Panc1 (cell line): ENCODE results near the gene IL20RA.

Experiments used
- POLR2AphosphoS5 ChIP-seq: IDR thresholded peaks from 2 replicates; pipeline ENCODE4 v1.6.1; 2012; ENCODE audit warnings: mild to moderate bottlenecking, low read depth, low read length, moderate library complexity
- TCF7L2 ChIP-seq: IDR thresholded peaks from 2 replicates; pipeline ENCODE4 v1.6.1; 2011; ENCODE audit warnings: mild to moderate bottlenecking, low read depth, low read length, inconsistent platforms
- TF ChIP-seq, protein P1 (sequence below): fragments of 450-650 bp; IDR thresholded peaks from 2 replicates; pipeline ENCODE4 v1.5.1; 2017; ENCODE audit warnings: mild to moderate bottlenecking

DNA sequence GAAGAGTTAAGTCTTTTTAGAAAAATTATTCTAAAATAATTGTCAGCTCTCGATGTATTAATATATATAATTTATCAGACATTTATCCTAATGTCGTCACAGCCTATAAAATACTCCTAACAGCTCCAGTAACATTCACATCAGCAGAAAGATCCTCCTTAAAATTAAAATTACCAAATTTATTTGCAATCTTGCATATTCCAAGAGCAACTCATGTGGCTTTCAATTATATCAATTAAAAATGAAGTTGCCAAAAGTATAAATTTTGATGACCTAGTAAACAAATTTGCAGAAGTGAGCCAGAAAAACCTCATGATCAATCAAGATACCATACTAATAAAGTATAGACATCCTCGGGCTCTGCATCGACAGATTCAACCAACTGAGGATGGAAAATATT, 60.2 kb downstream of the IL20RA start:
- TF ChIP-seq, protein P1, sequence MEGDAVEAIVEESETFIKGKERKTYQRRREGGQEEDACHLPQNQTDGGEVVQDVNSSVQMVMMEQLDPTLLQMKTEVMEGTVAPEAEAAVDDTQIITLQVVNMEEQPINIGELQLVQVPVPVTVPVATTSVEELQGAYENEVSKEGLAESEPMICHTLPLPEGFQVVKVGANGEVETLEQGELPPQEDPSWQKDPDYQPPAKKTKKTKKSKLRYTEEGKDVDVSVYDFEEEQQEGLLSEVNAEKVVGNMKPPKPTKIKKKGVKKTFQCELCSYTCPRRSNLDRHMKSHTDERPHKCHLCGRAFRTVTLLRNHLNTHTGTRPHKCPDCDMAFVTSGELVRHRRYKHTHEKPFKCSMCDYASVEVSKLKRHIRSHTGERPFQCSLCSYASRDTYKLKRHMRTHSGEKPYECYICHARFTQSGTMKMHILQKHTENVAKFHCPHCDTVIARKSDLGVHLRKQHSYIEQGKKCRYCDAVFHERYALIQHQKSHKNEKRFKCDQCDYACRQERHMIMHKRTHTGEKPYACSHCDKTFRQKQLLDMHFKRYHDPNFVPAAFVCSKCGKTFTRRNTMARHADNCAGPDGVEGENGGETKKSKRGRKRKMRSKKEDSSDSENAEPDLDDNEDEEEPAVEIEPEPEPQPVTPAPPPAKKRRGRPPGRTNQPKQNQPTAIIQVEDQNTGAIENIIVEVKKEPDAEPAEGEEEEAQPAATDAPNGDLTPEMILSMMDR, result no peak
- no peak for TF ChIP-seq TCF7L2
- TF ChIP-seq POLR2AphosphoS5, result no peak
